Measurements from ENCODE around the gene NEAT1.

The NEAT1 gene

DNA sequence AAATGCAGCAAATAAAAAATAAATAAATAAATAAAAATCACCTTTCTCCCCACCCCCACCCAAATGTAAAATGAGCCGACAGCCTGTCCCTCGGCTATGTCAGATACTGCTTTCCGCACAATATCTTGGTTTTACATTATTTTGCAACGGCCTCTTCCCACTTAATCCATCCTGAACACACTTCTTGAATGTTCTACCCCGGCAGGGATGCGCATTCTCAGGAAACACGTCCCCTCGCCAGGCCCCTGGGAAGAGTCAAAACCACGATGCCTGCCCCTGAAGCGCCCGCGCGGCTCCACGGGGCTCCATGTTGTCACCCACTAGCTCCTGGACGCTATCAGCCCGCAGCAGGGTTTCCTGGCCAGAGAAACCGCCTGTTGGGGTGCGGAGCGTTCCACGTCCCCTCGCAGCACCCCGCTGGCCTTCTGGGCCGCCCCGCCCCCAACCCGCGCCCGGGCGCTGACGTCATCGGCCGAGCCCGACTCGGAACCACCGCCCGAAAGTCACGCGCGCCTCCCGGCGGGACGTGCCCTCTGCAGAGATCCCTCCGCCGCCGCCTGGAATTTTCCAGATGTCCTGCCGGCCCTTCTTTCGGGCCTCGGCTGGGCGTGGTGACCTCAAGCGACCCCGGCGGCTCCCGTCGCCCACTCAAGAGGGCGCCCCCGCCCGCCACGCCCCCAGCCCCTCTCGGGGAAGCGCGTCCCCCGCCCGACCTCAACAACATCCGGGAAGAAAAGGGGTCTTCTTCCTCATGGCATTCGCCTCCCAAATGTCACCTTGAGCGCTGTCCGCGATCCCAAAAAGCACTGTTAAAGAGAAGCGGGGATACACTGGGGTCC, 585 bp upstream of the NEAT1 start:
- peak; percentile 97 for DNase-seq (ENCODE audit: low spot score)

DNA sequence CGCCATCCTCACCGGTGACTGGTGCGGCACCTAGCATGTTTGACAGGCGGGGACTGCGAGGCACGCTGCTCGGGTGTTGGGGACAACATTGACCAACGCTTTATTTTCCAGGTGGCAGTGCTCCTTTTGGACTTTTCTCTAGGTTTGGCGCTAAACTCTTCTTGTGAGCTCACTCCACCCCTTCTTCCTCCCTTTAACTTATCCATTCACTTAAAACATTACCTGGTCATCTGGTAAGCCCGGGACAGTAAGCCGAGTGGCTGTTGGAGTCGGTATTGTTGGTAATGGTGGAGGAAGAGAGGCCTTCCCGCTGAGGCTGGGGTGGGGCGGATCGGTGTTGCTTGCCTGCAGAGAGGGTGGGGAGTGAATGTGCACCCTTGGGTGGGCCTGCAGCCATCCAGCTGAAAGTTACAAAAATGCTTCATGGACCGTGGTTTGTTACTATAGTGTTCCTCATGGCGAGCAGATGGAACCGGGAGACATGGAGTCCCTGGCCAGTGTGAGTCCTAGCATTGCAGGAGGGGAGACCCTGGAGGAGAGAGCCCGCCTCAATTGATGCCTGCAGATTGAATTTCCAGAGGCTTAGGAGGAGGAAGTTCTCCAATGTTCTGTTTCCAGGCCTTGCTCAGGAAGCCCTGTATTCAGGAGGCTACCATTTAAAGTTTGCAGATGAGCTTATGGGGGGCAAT, 1.1 kb downstream of the NEAT1 start:
- DNase-seq (ENCODE audit: low spot score), result peak; percentile 31

DNA sequence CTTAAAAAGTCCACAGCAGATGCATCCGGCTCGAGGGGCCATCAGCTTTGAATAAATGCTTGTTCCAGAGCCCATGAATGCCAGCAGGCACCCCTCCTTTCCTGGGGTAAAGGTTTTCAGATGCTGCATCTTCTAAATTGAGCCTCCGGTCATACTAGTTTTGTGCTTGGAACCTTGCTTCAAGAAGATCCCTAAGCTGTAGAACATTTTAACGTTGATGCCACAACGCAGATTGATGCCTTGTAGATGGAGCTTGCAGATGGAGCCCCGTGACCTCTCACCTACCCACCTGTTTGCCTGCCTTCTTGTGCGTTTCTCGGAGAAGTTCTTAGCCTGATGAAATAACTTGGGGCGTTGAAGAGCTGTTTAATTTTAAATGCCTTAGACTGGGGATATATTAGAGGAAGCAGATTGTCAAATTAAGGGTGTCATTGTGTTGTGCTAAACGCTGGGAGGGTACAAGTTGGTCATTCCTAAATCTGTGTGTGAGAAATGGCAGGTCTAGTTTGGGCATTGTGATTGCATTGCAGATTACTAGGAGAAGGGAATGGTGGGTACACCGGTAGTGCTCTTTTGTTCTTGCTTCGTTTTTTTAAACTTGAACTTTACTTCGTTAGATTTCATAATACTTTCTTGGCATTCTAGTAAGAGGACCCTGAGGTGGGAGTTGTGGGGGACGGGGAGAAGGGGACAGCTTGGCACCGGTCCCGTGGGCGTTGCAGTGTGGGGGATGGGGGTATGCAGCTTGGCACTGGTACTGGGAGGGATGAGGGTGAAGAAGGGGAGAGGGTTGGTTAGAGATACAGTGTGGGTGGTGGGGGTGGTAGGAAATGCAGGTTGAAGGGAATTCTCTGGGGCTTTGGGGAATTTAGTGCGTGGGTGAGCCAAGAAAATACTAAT, 1.9 kb downstream of the NEAT1 start:
- peak; percentile 55 for DNase-seq (ENCODE audit: low spot score)

DNA sequence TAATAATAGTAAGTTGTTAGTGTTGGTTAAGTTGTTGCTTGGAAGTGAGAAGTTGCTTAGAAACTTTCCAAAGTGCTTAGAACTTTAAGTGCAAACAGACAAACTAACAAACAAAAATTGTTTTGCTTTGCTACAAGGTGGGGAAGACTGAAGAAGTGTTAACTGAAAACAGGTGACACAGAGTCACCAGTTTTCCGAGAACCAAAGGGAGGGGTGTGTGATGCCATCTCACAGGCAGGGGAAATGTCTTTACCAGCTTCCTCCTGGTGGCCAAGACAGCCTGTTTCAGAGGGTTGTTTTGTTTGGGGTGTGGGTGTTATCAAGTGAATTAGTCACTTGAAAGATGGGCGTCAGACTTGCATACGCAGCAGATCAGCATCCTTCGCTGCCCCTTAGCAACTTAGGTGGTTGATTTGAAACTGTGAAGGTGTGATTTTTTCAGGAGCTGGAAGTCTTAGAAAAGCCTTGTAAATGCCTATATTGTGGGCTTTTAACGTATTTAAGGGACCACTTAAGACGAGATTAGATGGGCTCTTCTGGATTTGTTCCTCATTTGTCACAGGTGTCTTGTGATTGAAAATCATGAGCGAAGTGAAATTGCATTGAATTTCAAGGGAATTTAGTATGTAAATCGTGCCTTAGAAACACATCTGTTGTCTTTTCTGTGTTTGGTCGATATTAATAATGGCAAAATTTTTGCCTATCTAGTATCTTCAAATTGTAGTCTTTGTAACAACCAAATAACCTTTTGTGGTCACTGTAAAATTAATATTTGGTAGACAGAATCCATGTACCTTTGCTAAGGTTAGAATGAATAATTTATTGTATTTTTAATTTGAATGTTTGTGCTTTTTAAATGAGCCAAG, 2.7 kb downstream of the NEAT1 start:
- DNase-seq (ENCODE audit: low spot score), result peak; percentile 96

DNA sequence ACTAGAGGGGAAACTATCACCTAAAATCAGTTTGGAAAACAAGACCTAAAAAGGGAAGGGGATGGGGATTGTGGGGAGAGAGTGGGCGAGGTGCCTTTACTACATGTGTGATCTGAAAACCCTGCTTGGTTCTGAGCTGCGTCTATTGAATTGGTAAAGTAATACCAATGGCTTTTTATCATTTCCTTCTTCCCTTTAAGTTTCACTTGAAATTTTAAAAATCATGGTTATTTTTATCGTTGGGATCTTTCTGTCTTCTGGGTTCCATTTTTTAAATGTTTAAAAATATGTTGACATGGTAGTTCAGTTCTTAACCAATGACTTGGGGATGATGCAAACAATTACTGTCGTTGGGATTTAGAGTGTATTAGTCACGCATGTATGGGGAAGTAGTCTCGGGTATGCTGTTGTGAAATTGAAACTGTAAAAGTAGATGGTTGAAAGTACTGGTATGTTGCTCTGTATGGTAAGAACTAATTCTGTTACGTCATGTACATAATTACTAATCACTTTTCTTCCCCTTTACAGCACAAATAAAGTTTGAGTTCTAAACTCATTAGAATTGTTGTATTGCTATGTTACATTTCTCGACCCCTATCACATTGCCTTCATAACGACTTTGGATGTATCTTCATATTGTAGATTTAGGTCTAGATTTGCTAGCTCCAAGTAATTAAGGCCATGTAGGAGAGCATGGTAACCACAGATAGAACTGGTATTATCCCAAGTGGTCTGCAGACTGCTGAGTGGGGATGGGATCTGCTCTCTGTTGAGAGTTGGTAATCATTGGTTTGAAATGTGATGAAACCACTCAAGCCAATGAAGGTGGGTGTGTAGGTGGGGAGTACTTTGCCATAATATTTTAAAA, 3.6 kb downstream of the NEAT1 start:
- peak; percentile 97 for DNase-seq (ENCODE audit: low spot score)

DNA sequence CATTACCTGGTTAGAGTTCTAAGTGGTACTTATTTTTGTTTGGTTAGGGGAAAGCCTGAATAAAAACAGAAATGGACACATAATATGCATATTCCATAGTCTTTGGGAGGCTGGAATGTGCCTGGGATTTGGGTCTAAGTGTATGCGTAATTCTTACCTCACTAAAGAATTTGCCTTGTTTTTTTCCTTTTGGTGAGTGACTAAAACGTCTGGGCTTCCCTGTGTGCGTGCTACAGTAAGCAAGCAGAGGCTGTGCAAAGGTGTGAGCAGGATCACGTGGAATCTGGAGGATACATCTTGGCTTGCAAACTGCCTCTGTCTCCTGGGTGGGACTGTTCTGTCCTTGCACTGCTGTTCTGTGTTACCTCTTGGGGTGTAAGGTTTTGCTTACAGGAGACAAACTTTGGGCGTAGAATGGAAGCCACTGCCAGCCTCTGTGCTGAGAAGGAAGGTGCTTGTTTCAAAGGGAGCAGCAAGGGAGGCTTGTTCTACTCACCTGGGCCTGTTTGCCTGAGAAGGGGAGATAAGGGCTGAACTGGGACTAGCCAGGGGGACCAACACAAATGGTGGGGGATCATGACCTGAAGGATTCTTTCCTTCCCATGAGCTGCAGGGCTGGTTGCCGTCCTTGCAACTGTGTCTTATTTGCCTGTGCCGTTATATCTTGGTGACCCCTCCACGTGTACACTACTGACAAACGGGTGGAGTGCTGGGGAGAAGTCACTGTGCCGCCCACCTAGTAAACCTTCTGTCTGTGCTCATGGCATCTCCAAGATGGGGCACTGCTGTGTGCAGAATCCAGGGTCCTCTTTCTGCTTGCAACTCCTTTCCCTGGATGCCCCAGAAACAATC, 4.5 kb downstream of the NEAT1 start:
- peak; percentile 84 for DNase-seq (ENCODE audit: low spot score)

DNA sequence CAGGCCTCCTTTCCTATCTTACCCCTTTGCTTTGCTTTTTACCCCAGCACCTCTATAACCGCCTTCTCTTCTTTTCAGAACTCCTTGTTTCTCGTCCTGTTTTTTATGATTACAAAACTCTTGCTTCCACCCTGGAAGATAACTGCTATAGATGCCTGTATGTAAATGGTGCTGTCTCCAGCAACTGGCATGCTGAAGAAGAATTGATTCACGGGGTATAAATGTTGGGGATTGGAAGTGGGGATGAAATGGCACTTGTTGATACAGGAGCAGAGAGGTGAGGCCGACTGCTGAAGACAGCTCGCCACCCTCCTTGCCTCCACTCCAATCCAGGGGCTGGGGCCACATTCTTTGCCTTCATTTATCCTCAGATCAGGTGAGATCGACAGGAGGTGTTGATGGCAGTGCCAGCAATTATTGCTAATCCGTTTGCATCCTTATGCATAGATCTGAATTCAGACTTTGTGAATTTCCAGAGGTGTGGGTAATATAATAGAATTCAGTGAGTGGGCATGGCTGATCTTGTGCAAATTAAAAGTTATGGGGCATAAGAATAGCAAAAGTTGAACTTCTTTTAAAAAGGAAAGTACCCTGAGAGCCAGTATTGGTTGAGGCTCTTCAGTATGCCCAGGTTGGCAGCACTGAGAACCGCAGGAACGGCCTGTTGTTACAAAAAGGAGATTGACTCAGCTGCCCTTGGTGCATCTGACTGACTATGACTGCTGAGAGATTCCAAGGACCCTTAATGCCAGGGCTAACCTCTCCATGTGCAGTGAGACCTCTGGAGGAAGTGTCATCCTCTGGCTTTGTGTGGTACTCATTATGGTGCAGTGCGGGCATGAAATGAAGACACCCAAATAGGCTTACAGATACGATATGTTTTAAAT, 5.3 kb downstream of the NEAT1 start:
- DNase-seq (ENCODE audit: low spot score), result peak; percentile 67

DNA sequence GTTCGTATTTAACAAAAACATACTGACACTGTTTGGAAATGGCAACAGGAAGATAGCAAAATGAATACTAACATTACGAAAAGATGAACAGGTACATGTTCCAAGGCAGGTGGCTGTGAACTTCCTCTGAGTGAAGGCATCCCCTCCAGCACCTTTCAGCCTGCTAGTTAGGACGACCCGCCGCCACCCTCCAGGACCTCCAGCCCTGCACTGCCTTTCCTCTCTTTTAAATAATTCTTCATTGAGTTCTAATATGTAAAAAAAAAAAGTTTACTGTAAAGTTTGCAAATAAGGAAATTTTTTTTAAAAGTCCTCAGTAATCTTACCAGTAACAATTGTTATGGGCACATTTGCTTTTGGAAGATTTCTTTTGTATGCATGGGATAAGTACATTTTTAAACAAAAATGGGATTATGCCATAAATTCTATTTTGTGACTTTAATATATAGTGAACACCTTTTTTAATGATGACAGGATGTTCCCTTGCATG, 6.0 kb downstream of the NEAT1 start:
- no peak for DNase-seq (ENCODE audit: low spot score)

DNA sequence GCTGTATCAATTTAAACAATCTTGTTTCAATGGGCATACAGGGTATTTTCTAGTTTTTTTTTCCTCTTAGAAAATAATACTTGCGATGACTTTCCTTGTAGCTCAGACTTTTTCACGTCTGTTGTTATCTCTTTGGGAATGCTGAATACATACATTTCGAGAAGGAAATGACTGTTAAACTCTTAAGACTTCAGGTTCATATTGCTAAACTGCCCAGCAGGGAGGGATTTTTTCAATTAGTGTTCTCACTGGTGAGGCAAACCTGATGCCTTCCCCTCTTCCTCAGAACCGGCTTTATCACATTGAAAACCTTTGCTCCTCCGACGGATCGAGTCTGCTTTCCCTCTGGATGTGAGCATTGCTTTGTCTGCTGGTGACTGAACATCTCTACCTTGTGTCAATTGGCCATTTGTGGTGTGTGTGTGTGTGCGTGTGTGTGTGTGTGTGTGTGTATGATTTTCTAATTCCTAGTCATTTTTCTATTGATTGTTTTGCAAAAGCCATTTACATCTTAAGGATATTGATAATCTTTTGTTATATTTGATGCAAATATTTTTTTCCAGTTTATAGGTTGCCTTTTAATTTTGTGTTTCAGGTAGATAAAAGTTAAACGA, 6.6 kb downstream of the NEAT1 start:
- DNase-seq (ENCODE audit: low spot score), result peak; percentile 48

DNA sequence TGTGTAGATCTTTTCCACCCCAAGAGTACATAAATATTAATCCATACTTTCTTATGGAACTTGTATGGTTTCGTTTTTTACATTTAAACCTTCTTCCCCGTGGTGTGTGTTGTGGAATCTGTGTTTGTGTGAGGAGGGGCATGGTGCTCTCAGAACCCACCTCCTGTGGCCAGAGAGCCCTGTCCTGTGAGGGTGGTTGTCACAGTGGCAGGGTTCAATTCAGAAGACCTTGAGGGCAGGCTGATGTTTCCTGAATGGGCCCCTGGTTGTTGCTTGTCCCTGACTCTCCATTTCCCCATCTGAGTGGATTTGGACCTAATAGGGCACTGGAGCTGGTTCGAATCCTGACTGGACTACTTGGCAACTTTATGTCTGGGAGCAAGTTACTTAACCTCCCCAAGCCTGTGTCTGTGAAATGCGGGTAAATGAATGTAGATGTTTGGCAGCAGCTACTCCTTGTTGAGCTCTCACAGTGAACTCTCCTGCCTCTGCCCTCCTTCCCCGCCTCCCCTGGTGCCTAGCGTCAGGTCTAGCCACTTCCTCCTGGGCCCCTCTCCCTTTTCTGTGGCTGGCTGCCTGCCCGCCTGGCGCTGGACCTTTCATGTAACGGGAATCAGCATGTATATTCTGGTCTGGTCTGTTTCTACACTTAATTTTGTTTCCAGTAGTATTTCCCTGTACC, 7.3 kb downstream of the NEAT1 start:
- no peak for DNase-seq (ENCODE audit: low spot score)

DNA sequence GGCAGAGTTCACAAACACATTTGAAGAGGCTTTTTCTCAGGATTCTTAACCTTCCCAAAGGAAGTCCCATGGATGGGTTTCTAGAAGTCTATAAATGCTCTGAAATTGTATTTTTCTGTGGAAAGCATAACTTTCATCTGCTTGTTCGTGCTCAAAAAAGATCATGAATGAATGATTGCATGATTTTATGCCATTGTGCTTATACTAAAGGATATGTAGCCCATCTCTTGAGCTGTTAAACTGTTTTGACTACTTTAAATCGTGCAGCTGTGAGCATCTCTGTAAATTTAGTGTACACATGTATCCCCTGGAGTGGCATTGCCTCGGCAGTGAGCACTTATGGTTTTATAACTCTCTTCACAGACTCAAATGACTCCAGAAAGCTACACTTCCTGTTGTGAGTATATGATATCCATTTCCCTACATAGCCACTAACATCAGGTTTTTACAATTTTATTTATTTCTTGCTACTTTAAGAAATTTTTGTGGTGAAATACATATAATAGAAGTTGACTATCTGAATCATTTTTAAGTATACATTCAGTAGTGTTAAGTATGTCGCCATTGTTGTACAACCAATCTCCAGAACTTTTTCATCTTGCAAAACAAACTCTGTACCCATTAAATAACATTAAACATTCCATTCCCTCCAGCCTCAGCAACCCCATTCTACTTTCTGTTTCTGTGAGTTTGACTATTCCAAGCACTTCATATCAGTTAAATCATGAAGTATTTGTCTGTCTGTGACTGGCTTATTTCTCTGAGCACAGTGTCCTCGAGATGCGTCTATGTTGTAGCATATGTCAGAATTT, 8.0 kb downstream of the NEAT1 start:
- no peak for DNase-seq (ENCODE audit: low spot score)

DNA sequence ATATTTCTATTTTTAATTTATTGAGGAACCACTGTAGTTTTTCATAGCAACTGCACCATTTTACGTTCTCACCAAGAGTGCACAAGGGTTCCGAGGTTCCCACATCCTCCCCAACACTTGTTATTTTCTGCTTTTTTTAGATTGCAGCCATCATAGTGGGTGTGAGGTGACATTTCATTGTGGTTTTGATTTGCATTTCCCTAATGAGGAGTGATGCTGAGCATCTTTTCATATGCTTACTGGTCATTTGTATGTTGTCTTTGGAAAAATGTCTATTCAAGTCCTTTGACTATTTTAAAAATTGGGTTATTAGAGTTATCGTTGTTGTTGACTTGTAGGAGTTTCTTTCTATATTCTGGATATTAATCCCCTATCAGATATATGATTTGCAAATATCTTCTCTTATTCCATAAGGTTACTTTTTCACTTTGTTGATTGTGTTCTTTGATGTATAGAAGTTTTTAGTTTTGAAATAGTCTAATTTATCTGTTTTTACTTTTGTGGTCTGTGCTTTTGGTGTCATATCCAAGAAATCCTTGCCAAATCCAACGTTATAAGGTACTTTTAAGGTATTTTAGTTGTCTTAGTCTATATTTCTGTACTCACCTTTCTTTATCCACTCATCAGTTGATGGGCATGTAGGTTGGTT, 9.0 kb downstream of the NEAT1 start:
- no peak for DNase-seq (ENCODE audit: low spot score)

DNA sequence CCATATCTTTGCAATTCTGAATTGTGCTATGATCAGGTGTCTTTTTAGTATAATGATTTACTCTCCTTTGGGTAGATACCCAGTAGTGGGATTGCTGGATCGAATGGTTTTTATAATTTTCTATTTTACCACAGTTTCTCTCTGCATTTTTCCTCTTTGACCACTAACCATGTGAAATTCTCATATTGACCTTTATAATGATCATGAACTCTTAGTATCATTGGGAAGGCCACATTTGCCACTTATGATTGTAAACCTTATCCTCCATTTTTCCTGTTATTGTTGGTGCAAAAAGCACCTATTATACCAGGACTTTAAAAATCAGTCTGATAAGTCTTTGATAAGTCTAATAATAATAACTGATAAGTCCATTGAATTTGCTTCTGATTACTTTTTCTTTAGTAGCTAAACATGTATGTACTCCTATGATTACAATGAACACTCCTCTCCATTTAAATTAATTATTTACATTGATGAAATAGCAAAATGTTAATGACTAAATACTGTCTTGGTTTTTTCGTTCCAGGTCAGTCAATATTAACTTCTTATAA, 9.6 kb downstream of the NEAT1 start:
- DNase-seq (ENCODE audit: low spot score), result no peak

DNA sequence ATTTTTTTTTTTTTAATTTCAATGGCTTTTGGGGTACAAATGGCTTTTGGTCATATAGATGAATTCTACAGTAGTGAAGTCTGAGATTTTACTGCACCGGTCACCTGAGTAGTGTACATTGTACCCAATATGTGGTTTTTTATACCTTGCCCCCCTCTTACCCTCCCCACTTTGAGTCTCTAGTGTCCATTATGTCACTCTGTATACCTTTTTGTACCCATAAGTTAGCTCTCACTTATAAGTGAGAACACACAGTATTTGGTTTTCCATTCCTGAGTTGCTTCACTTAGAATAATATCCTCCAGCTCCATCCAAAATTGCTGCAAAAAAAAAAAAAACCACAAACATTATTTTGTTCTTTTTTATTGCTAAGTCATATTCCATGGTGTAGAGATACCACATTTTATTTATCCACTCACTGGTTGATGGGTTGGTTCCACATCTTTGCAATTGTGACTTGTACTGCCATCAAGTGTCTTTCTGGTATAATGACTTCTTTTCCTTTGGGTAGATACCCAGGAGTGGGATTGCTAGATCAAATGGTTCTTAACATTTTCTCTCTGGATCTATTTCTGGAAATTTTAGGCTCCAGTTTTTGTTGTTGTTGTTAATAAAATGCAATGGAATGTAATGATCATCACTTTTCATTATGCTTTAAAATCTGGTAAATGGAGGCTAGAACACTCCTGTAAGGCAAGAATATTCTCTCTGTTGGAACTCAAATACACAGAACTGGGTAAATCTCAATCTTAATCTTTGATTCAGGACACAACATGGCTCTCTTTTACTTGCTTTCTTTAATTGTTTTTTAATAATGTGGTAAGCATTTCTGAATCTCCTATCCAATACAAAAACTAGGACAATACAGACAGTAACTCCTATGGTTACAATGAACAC, 10.3 kb downstream of the NEAT1 start:
- peak; percentile 77 for DNase-seq (ENCODE audit: low spot score)

DNA sequence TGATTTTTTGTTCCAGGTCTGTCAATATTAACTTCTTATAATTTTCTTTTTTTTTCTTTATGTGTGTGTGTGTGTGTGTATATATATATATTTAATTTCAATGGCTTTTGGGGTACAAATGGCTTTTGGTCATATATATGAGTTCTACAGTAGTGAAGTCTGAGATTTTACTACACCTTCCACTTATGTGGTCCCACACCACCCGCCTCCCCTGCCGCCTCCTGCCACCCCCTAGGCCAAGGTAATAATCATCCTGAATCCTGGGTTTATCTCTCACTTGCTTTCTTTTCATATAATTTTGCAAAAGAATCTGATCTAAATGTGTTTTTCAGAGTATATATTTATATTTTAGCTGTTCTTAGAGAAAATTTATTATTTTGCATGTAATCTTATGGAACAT, 11.1 kb downstream of the NEAT1 start:
- DNase-seq (ENCODE audit: low spot score), result no peak
